Large intestine (tissue), 3 donors: ENCODE results near the gene SYNJ1. TPM values are rescaled to one million over a fixed set of nuclear protein-coding genes. Genes with fewer than 3 reads are reported as not detected.
"Not testable (repeated sequence)": the region's sequence is repeated elsewhere in the genome, so short reads cannot be mapped to it uniquely, and the experiment has no call there.

Experiments
- DNase-seq, 2 donors: peaks; one replicate each; pipeline versions ENCODE4 v3.0.0 to v3.0.0-alpha.2; 2013
- H3K27ac ChIP-seq: one replicate; pipeline ENCODE4 v1.5.1; 2013; ENCODE audit warnings: low read length
- H3K27me3 ChIP-seq: 2 replicates; pipeline ENCODE4 v1.6.1; 2013; ENCODE audit warnings: low read length; ENCODE audit not compliant: control insufficient read depth, insufficient read depth
- H3K36me3 ChIP-seq: 2 replicates; pipeline ENCODE4 v1.6.1; 2013; ENCODE audit warnings: low read length; ENCODE audit not compliant: control insufficient read depth, insufficient read depth
- H3K4me1 ChIP-seq: one replicate; pipeline ENCODE4 v1.6.1; 2013; ENCODE audit warnings: low read length; ENCODE audit not compliant: control insufficient read depth, insufficient read depth
- H3K4me3 ChIP-seq: one replicate; pipeline ENCODE4 v1.5.1; 2013; ENCODE audit warnings: low read length
- H3K9me3 ChIP-seq: one replicate; pipeline ENCODE4 v1.6.1; 2013; ENCODE audit warnings: mild to moderate bottlenecking, low read depth, low read length, moderate library complexity; ENCODE audit not compliant: control insufficient read depth
- WGBS: methylation state at CpG from one replicate; pipeline ENCODE4 v1.1.5; 2013; ENCODE audit warnings: low lambda C conversion rate; ENCODE audit not compliant: insufficient coverage; 5-methylcytosine and 5-hydroxymethylcytosine counted together
- polyA plus RNA-seq: library from polyadenylated mRNA; unstranded; fragments of 120-200 nt; gene quantifications from one replicate; pipeline ENCODE4 v1.2.1, GENCODE V29; 2013

The SYNJ1 gene
- polyA plus RNA-seq, 1 donor = 11.8 TPM

- H3K4me3 ChIP-seq = no peak overlapping the region
Observed at GRCh38 chr21:32756096-32756495, 28.3 kb upstream of the SYNJ1 start.

GRCh38 chr21:32753818-32754585 is 26.2 kb upstream of the SYNJ1 start:
- Histone ChIP-seq H3K4me3 (no peak overlapping the region), H3K9me3 (no peaks in the 10 kb centered on the region), H3K36me3 (peaks cover 61% of the 10 kb centered on the region), H3K27me3 (no peaks in the 10 kb centered on the region), H3K27ac (no peak overlapping the region), H3K4me1 (peaks cover 5% of the 10 kb centered on the region)
- DNase-seq = no peak
- WGBS = 87% methylated on average over 4 of the region's 6 CpGs

More at GRCh38 chr21:32756096-32756495, 28.3 kb upstream of the SYNJ1 start:
- Histone ChIP-seq H3K36me3 (peaks cover 62% of the 10 kb centered on the region), H3K27ac (no peak overlapping the region), H3K4me1 (peaks cover 5% of the 10 kb centered on the region), H3K27me3 (no peaks in the 10 kb centered on the region), H3K9me3 (no peaks in the 10 kb centered on the region)
- no peak for DNase-seq
- WGBS = 100% methylated on average over 1 of the region's 1 CpG

- Histone ChIP-seq H3K36me3 (peaks cover 70% of the 10 kb centered on the region), H3K9me3 (no peaks in the 10 kb centered on the region), H3K27me3 (no peaks in the 10 kb centered on the region), H3K4me3 (no peak overlapping the region), H3K4me1 (no peaks in the 10 kb centered on the region), H3K27ac (no peak overlapping the region)
- no peak for DNase-seq
Observed at GRCh38 chr21:32750405-32750804, 22.6 kb upstream of the SYNJ1 start.

GRCh38 chr21:32749662-32750061 is 21.8 kb upstream of the SYNJ1 start:
- H3K27me3 ChIP-seq = no peaks in the 10 kb centered on the region
- peaks cover 69% of the 10 kb centered on the region for H3K36me3 ChIP-seq
- H3K4me3 ChIP-seq = no peak overlapping the region
- no peaks in the 10 kb centered on the region for H3K9me3 ChIP-seq
- DNase-seq = no peak
- no peaks in the 10 kb centered on the region for H3K4me1 ChIP-seq
- H3K27ac ChIP-seq = no peak overlapping the region

- H3K4me3 ChIP-seq = no peak overlapping the region
- H3K27ac ChIP-seq = no peak overlapping the region
- WGBS = 90% methylated on average over 3 of the region's 5 CpGs
- no peaks in the 10 kb centered on the region for H3K9me3 ChIP-seq
- DNase-seq = no peak
- no peaks in the 10 kb centered on the region for H3K4me1 ChIP-seq
- H3K27me3 ChIP-seq = no peaks in the 10 kb centered on the region
- peaks cover 70% of the 10 kb centered on the region for H3K36me3 ChIP-seq
Observed at GRCh38 chr21:32748529-32748928, 20.7 kb upstream of the SYNJ1 start.

GRCh38 chr21:32747396-32747795 is 19.6 kb upstream of the SYNJ1 start:
- Histone ChIP-seq H3K4me3 (no peak overlapping the region), H3K36me3 (peaks cover 70% of the 10 kb centered on the region), H3K27me3 (no peaks in the 10 kb centered on the region), H3K4me1 (peaks cover 3% of the 10 kb centered on the region), H3K27ac (no peak overlapping the region), H3K9me3 (no peaks in the 10 kb centered on the region)
- WGBS = 50% methylated on average over 1 of the region's 1 CpG
- no peak for DNase-seq

GRCh38 chr21:32746711-32747110 is 18.9 kb upstream of the SYNJ1 start:
- peaks cover 71% of the 10 kb centered on the region for H3K36me3 ChIP-seq
- H3K9me3 ChIP-seq, H3K4me3 ChIP-seq, H3K27ac ChIP-seq, H3K27me3 ChIP-seq, H3K4me1 ChIP-seq, DNase-seq: not testable (repeated sequence)
- no CpG with 5 or more reads among the region's 3 CpGs for WGBS

GRCh38 chr21:32742396-32742795 is 14.6 kb upstream of the SYNJ1 start:
- no peak overlapping the region for H3K4me3 ChIP-seq
- no peaks in the 10 kb centered on the region for H3K27me3 ChIP-seq
- H3K9me3 ChIP-seq = no peaks in the 10 kb centered on the region
- peak overlapping the region; percentile 87 for H3K27ac ChIP-seq
- H3K36me3 ChIP-seq = peaks cover 63% of the 10 kb centered on the region
- H3K4me1 ChIP-seq = peaks cover 6% of the 10 kb centered on the region
- WGBS = 20% methylated on average over 1 of the region's 2 CpGs
- DNase-seq = peak; percentile 79 to 87

GRCh38 chr21:32741336-32741735 is 13.5 kb upstream of the SYNJ1 start:
- peaks cover 6% of the 10 kb centered on the region for H3K4me1 ChIP-seq
- no peaks in the 10 kb centered on the region for H3K9me3 ChIP-seq
- no peak for DNase-seq
- H3K36me3 ChIP-seq = peaks cover 55% of the 10 kb centered on the region
- peak overlapping the region; percentile 87 for H3K27ac ChIP-seq
- no peak overlapping the region for H3K4me3 ChIP-seq
- H3K27me3 ChIP-seq = no peaks in the 10 kb centered on the region
- no CpG with 5 or more reads among the region's 3 CpGs for WGBS

GRCh38 chr21:32739946-32740345 is 12.1 kb upstream of the SYNJ1 start:
- Histone ChIP-seq H3K27ac (no peak overlapping the region), H3K4me1 (peaks cover 6% of the 10 kb centered on the region), H3K4me3 (no peak overlapping the region), H3K36me3 (peaks cover 54% of the 10 kb centered on the region), H3K27me3 (no peaks in the 10 kb centered on the region), H3K9me3 (no peaks in the 10 kb centered on the region)
- no CpG with 5 or more reads among the region's 2 CpGs for WGBS
- DNase-seq = no peak

- not testable (repeated sequence) for H3K4me3 ChIP-seq, H3K4me1 ChIP-seq, DNase-seq, H3K27me3 ChIP-seq, H3K27ac ChIP-seq, H3K9me3 ChIP-seq
- no CpG with 5 or more reads among the region's 4 CpGs for WGBS
- H3K36me3 ChIP-seq = peaks cover 35% of the 10 kb centered on the region
Observed at GRCh38 chr21:32736083-32736482, 8.3 kb upstream of the SYNJ1 start.
